ENCODE measurements around the gene RFESD. TPM values are rescaled to one million over a fixed set of nuclear protein-coding genes. Genes with fewer than 3 reads are reported as not detected.

RFESD gene
- total and polyA plus RNA-seq, 2 of the 8 experiments (the other 6 are each of a cell fraction or from before 2014, with no cell fraction given) = 1.7 to 2.0 TPM

GRCh38 chr5:95620870-95621838, 25.4 kb upstream of the RFESD start (continued):
- peak; percentile 59 for TF ChIP-seq RNF2 (IDR thresholded peaks at IDR 0.05; ENCODE audit: borderline replicate concordance, low read depth, low read length, missing control alignments, poor library complexity, severe bottlenecking)
- TF ChIP-seq SRF (IDR thresholded peaks at IDR 0.05; ENCODE audit: low read depth, low read length) = no peak
- TF ChIP-seq RXRA (IDR thresholded peaks at IDR 0.05; ENCODE audit: insufficient read depth, low read depth, low read length) = no peak
- no peak for TF ChIP-seq TEAD4 (IDR thresholded peaks at IDR 0.05; ENCODE audit: low read depth, low read length)
- no peak for TF ChIP-seq EGR1 (IDR thresholded peaks at IDR 0.05; ENCODE audit: borderline replicate concordance, low read depth, low read length)
- no peak; the same call in 1 of the 2 replicates for TF ChIP-seq GTF2F1 (IDR thresholded peaks at IDR 0.05; ENCODE audit: borderline replicate concordance, low read depth, low read length)
- no peak for TF ChIP-seq SP2 (IDR thresholded peaks at IDR 0.05; ENCODE audit: low read length)
- TF ChIP-seq CHD1 (IDR thresholded peaks at IDR 0.05; ENCODE audit: low read depth, low read length) = no peak
- no peak for TF ChIP-seq TBP (IDR thresholded peaks at IDR 0.05; ENCODE audit: low read depth, low read length)
- TF ChIP-seq MAFK (IDR thresholded peaks at IDR 0.05; ENCODE audit: low read depth, low read length) = no peak
- TF ChIP-seq CEBPB (IDR thresholded peaks at IDR 0.05; ENCODE audit: low read depth, low read length) = no peak
- no peak for TF ChIP-seq SP1 (IDR thresholded peaks at IDR 0.05; ENCODE audit: low read depth, low read length)
- no peak for TF ChIP-seq USF2 (IDR thresholded peaks at IDR 0.05; ENCODE audit: low read length)
- TF ChIP-seq FOSL1 (IDR thresholded peaks at IDR 0.05; ENCODE audit: insufficient read depth, low read depth, low read length) = no peak
- TF ChIP-seq SIN3A (conservative IDR thresholded peaks at IDR 0.05 in 1 of 2, IDR thresholded peaks at IDR 0.05 in 1 of 2; ENCODE audit: low read depth in 1 of 2, low read length in 2 of 2) = no peak
- no peak for TF ChIP-seq TAF7 (optimal IDR thresholded peaks at IDR 0.05; ENCODE audit: borderline replicate concordance, low read depth, low read length)
- TF ChIP-seq JUND (IDR thresholded peaks at IDR 0.05; ENCODE audit: low read length) = no peak
- no peak for TF ChIP-seq BRCA1 (IDR thresholded peaks at IDR 0.05; ENCODE audit: low read depth, low read length)
- TF ChIP-seq RBBP5 (IDR thresholded peaks at IDR 0.05; ENCODE audit: borderline replicate concordance, low read depth, low read length) = no peak; the same call in 1 of the 2 replicates
- TF ChIP-seq POLR2A (IDR thresholded peaks at IDR 0.05; ENCODE audit: control extremely low read depth in 1 of 2, low read depth in 2 of 2, low read length in 2 of 2) = no peak
- no peak for TF ChIP-seq ATF2 (IDR thresholded peaks at IDR 0.05; ENCODE audit: low read length)

Measured in H1 (cell line).